Measurements from ENCODE around the gene DNM3.

The DNM3 gene

GRCh38 chr1:172238965-172239364 is 397.7 kb downstream of the DNM3 start:
- DNase-seq (ENCODE audit: low read depth), result no peak

GRCh38 chr1:172239901-172240300 is 398.6 kb downstream of the DNM3 start:
- no peak for DNase-seq (ENCODE audit: low read depth)

DNA sequence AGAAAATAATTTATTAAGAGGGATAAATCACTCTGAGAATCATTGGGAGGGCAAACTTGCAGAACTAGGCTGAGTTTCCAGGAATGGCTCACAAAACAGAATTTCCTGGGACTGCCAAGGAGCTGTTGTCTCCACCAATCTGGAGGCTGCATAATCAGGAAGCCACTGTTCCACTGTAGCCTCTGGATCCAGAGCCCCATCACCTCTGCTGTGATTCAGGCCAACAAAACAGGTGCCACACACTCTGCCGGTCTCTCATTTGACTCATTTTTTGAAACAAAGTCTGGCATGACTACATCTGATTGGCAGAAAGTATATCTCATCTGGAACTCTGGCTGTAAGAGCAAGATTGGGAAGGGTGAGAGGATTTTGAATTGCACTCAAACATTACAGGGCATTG is 400.2 kb downstream of the DNM3 start:
- DNase-seq (ENCODE audit: low read depth), result no peak

DNA sequence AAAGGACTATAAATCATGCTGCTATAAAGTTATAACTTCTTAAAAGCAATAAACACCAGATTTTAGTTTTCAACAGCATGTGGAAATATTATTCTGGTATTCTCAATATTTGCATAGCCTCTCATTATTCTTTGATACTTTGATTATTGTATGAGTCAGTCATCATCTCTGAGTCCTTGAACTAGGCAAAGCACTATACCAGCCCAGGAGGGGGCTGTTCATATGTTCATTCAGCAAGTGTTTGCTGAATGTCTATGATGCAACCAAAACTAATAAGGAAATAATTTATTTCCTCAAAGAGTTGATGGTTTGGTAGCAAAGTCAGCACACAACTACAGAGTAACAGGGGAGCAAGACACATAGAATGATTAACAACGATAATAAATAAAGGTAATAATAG is 403.6 kb downstream of the DNM3 start:
- DNase-seq (ENCODE audit: low read depth), result no peak

DNA sequence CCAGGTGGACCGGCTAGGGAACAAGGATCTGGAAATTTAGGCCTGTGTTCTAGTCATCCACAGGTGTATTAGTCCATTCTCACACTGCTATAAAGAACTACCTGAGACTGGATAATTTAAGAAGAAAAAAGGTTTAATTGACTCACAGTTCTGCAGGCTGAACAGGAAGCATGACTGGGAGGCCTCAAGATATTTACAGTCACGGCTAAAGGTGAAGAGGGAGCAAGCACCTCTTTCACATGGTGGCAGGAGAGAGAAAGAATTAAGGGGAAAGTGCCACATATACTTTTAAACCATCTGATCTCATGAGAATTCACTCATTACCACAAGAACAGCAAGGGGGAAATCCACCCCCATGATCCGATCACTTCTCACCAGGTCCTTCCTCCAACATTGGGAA is 404.5 kb downstream of the DNM3 start:
- DNase-seq (ENCODE audit: low read depth), result no peak

GRCh38 chr1:172246521-172247390 is 405.5 kb downstream of the DNM3 start:
- no peak for DNase-seq (ENCODE audit: low read depth)

DNA sequence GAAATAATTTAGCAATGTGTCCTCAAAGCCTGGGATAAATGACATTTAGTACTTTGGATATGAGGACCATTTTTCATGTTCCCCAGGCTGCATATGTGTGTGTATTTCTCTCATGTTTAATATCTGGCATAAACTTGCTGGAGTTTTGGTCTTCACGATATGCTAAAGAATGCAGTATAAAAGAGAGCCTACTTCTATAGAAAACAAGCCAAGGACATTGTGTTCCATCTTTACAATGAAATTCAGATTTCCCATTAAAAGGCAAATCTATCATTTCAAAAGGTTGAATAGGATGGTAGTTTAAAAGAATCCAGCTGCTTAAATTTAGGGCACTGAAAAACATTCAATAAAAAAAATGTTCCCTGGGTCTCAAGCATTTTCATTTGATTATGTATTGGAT is 410.2 kb downstream of the DNM3 start:
- no peak for DNase-seq (ENCODE audit: low read depth)

- DNase-seq (ENCODE audit: low read depth), result no peak
Measured at GRCh38 chr1:172252321-172252720, 411.0 kb downstream of the DNM3 start.

DNA sequence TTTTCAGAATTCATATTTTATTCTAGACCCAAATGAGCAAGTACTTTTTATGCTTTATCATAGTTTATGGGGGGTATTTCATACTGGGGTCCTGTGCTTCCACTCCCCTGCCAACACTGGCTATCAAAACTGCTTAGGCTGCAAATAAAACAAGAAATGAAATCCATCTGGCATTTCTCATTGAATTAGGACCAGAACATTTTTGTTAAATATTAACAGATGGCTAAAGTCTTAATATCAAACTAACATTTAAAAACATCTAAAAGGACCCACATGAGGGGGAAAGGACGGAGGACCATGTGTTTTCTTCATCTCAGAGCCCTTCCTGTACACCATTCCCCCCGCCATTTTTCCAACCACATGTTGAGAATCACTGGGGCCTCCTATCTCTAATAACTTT is 411.7 kb downstream of the DNM3 start:
- DNase-seq (ENCODE audit: low read depth), result no peak

- DNase-seq (ENCODE audit: low read depth), result no peak
Measured at GRCh38 chr1:172254521-172255222, 413.4 kb downstream of the DNM3 start.

- no peak for DNase-seq (ENCODE audit: low read depth)
Measured at GRCh38 chr1:172255223-172255560, 413.9 kb downstream of the DNM3 start.

GRCh38 chr1:172265905-172266304 is 424.6 kb downstream of the DNM3 start:
- DNase-seq (ENCODE audit: low read depth), result no peak

DNA sequence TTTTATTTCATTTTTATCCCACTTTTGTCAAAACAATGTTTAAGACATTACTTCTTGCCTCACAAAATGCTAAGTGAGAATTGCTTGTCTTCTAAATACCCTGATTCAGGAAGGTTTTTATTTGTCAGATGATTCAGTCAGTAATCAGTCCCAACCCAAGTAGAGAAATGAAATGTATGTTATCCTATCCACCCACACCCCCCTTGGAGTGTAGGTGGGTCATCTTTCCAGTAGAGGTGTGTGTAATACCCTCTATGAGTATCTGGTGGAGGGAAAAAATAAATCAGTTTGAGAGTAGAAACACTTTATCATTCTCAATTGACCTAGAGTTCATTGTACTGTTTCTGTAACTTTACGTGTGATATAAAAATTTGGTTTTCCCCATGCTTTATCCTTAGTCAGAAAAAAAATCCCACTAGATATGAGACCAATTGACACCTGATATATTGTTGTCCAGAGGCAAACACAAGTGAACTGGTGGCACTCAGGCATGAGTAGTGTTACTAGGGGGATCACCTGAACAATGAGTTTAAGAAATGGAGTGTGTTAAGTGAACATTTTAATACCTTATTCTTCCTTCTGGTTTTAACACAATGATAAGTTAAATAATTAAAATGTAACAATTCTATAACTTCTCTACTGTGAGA is 425.4 kb downstream of the DNM3 start:
- DNase-seq (ENCODE audit: low read depth), result peak; percentile 21

GRCh38 chr1:172268237-172268636 is 426.9 kb downstream of the DNM3 start:
- no peak for DNase-seq (ENCODE audit: low read depth)

DNA sequence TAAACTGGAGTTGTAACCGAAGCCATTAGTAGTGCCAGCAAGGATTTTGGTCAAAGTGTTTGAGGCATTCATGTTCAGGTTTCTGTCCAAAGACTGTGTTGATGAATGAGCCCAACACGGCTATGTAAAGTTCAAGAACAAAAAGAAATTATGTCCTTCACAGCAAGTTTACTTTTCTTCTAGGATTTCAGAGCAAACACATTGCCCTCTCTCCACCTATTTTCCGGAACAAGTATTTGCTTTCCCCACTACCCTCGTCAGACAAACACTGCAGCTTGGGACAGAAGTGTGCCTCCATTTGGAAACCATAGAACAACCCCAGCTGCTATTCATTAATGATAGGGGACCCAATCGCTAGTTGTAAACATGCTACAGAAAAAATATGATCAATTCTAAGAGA is 427.8 kb downstream of the DNM3 start:
- DNase-seq (ENCODE audit: low read depth), result no peak

GRCh38 chr1:172269644-172270043 is 428.3 kb downstream of the DNM3 start:
- no peak for DNase-seq (ENCODE audit: low read depth)

- no peak for DNase-seq (ENCODE audit: low read depth)
Measured at GRCh38 chr1:172270605-172271004, 429.3 kb downstream of the DNM3 start.

DNA sequence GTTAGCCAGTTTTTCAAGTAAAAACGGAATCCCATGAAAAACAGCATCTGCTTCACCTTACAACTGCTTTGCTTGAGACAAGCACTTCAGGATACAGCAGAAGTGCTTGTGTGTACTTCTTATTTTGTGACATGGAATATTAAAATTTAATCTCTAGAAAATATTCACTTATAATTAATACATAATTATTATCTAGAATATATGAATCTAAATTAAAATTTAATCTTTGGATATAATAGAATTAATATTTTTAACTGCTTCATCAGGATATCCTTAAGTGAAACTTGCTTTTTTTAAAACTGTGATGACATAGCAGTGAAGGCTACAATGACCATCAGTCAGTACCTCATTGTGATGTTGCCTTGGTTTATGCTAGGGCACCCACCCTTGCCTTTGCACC is 430.8 kb downstream of the DNM3 start:
- DNase-seq (ENCODE audit: low read depth), result no peak

- DNase-seq (ENCODE audit: low read depth), result no peak
Measured at GRCh38 chr1:172273647-172274396, 432.5 kb downstream of the DNM3 start.

DNA sequence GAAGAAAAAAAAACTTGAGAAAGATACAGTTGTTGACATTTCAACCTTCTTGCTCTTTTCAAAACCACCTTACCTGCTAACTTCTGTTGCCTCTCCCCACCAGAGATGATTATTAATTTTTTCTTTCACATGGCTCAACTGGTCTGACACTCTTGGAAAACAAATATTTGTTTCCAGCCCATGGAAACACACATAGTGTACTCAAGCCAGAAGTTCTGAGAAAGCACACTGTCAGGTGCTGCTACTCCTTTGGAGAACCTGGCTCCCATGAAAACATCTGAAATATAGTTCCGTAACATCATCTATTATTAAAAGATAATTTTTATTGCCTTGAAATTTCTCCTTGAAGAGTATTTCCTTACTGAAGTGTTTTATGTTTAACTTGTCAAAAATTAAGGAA is 434.2 kb downstream of the DNM3 start:
- DNase-seq (ENCODE audit: low read depth), result no peak

GRCh38 chr1:172276120-172276818 is 435.0 kb downstream of the DNM3 start:
- DNase-seq (ENCODE audit: low read depth), result no peak

- no peak for DNase-seq (ENCODE audit: low read depth)
Measured at GRCh38 chr1:172277275-172277674, 436.0 kb downstream of the DNM3 start.

Measured in activated T-cell treated with anti-CD3 and anti-CD28 coated beads for 24 hours (primary cell).